OCI-LY3 (cell line): ENCODE data around the gene GPR155.

Source experiments
- EZH2phosphoT487 ChIP-seq: fragments of 200-600 bp; shearing (Covaris generic); IDR thresholded peaks from 2 replicates; pipeline ENCODE4 v1.6.1; 2018; ENCODE audit warnings: antibody characterized with exemption, mixed run types, low read depth
- TF ChIP-seq, protein P1 (sequence below): fragments of 200-600, 300-600 bp; sonication (generic); IDR thresholded peaks from 2 replicates; pipeline ENCODE4 v1.5.1; 2014; ENCODE audit warnings: antibody characterized with exemption, low read length, low read depth

DNA sequence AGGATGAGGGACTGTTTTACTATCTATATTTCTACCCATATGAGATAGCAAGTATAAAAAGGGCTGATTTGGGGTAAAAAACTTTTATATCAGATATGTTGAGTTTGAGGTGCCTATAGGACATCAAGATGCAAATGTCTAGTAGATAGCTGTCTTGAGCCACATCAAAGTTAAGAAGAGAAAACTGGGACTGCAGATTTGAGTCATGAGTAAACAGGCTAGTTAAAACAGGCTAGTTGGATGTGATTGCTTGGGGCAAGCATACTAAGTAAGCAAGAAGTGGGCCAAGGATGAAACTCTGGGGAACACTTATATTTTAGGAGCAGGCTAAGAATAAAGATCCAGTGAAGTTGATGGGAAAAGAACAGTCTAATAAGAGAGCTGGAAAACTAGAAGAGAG, 94.1 kb downstream of the GPR155 start:
- TF ChIP-seq, protein P1, sequence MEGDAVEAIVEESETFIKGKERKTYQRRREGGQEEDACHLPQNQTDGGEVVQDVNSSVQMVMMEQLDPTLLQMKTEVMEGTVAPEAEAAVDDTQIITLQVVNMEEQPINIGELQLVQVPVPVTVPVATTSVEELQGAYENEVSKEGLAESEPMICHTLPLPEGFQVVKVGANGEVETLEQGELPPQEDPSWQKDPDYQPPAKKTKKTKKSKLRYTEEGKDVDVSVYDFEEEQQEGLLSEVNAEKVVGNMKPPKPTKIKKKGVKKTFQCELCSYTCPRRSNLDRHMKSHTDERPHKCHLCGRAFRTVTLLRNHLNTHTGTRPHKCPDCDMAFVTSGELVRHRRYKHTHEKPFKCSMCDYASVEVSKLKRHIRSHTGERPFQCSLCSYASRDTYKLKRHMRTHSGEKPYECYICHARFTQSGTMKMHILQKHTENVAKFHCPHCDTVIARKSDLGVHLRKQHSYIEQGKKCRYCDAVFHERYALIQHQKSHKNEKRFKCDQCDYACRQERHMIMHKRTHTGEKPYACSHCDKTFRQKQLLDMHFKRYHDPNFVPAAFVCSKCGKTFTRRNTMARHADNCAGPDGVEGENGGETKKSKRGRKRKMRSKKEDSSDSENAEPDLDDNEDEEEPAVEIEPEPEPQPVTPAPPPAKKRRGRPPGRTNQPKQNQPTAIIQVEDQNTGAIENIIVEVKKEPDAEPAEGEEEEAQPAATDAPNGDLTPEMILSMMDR: no peak
- no peak for TF ChIP-seq EZH2phosphoT487
